H9 (cell line): ENCODE results near the gene NEURL1B. TPM values are rescaled to one million over a fixed set of nuclear protein-coding genes. Genes with fewer than 3 reads are reported as not detected.

Experiments used
- DNase-seq: peaks from one replicate; pipeline ENCODE4 v3.0.0-alpha.2; 2017
- H2AFZ ChIP-seq: one replicate; pipeline ENCODE4 v1.6.1; 2013; ENCODE audit warnings: mild to moderate bottlenecking, low read length, control low read depth, moderate library complexity
- H2AK5ac ChIP-seq: 2 replicates; pipeline ENCODE4 v1.6.1; 2013; ENCODE audit warnings: low read length, control low read depth, mixed read lengths; ENCODE audit not compliant: insufficient read length
- H2BK120ac ChIP-seq: one replicate; pipeline ENCODE4 v1.6.1; 2013; ENCODE audit warnings: low read depth, mild to moderate bottlenecking, low read length, control low read depth, inconsistent platforms; ENCODE audit not compliant: poor library complexity, severe bottlenecking
- H2BK12ac ChIP-seq: 2 replicates; pipeline ENCODE4 v1.6.1; 2013; ENCODE audit warnings: low read length, control low read depth, mixed read lengths, low read depth; ENCODE audit not compliant: insufficient read length
- H2BK15ac ChIP-seq: 2 replicates; pipeline ENCODE4 v1.6.1; 2013; ENCODE audit warnings: low read depth, low read length, control low read depth
- H2BK20ac ChIP-seq: one replicate; pipeline ENCODE4 v1.6.1; 2013; ENCODE audit warnings: low read depth, mild to moderate bottlenecking, low read length, control low read depth, inconsistent platforms; ENCODE audit not compliant: poor library complexity, severe bottlenecking
- H2BK5ac ChIP-seq: 2 replicates; pipeline ENCODE4 v1.6.1; 2013; ENCODE audit warnings: low read length, control low read depth, mixed read lengths; ENCODE audit not compliant: insufficient read length
- H3K14ac ChIP-seq: 2 replicates; pipeline ENCODE4 v1.6.1; 2013; ENCODE audit warnings: low read length, control low read depth; ENCODE audit not compliant: insufficient read depth
- H3K18ac ChIP-seq: 2 replicates; pipeline ENCODE4 v1.6.1; 2013; ENCODE audit warnings: low read depth, mild to moderate bottlenecking, mixed read lengths, low read length, control low read depth; ENCODE audit not compliant: insufficient read length
- H3K23ac ChIP-seq: 2 replicates; pipeline ENCODE4 v1.6.1; 2013; ENCODE audit warnings: low read length, control low read depth, mixed read lengths, low read depth; ENCODE audit not compliant: insufficient read length
- H3K23me2 ChIP-seq: 2 replicates; pipeline ENCODE4 v1.6.1; 2013; ENCODE audit warnings: low read depth, mild to moderate bottlenecking, mixed read lengths, low read length, control low read depth; ENCODE audit not compliant: insufficient read length, poor library complexity, severe bottlenecking
- H3K27ac ChIP-seq: 2 replicates; pipeline ENCODE4 v1.5.1; 2013; ENCODE audit warnings: low read length, control low read depth, mixed read lengths, low read depth; ENCODE audit not compliant: insufficient read length
- H3K27me3 ChIP-seq: 2 replicates; pipeline ENCODE4 v1.6.1; 2013; ENCODE audit warnings: low read length, control low read depth, inconsistent platforms; ENCODE audit not compliant: insufficient read depth
- H3K4ac ChIP-seq: 2 replicates; pipeline ENCODE4 v1.6.1; 2013; ENCODE audit warnings: low read depth, mild to moderate bottlenecking, control low read depth, inconsistent platforms, low read length, moderate library complexity
- H3K4me1 ChIP-seq: 2 replicates; pipeline ENCODE4 v1.6.1; 2013; ENCODE audit warnings: low read length, control low read depth, inconsistent platforms; ENCODE audit not compliant: insufficient read depth
- H3K4me2 ChIP-seq: 2 replicates; pipeline ENCODE4 v1.6.1; 2013; ENCODE audit warnings: low read length, control low read depth, mixed read lengths; ENCODE audit not compliant: insufficient read length, insufficient read depth
- H3K56ac ChIP-seq: 2 replicates; pipeline ENCODE4 v1.6.1; 2013; ENCODE audit warnings: low read depth, mild to moderate bottlenecking, mixed read lengths, low read length, control low read depth; ENCODE audit not compliant: insufficient read length
- H3K79me1 ChIP-seq: 2 replicates; pipeline ENCODE4 v1.6.1; 2013; ENCODE audit warnings: low read depth, mild to moderate bottlenecking, moderate library complexity, low read length, control low read depth, inconsistent platforms; ENCODE audit not compliant: insufficient read depth, poor library complexity, severe bottlenecking
- H3K79me2 ChIP-seq: 2 replicates; pipeline ENCODE4 v1.6.1; 2013; ENCODE audit warnings: low read length, control low read depth, inconsistent platforms; ENCODE audit not compliant: insufficient read depth
- H3K9ac ChIP-seq: 2 replicates; pipeline ENCODE4 v1.6.1; 2013; ENCODE audit warnings: low read length, control low read depth, mixed read lengths; ENCODE audit not compliant: insufficient read length; ENCODE audit errors: extremely low read depth
- H3K9me3 ChIP-seq: one replicate; pipeline ENCODE4 v1.6.1; 2013; ENCODE audit warnings: low read depth, low read length, inconsistent platforms; ENCODE audit not compliant: control insufficient read depth
- H3T11ph ChIP-seq: one replicate; pipeline ENCODE4 v1.6.1; 2013; ENCODE audit warnings: mild to moderate bottlenecking, low read length, control low read depth, inconsistent platforms
- H4K20me1 ChIP-seq: one replicate; pipeline ENCODE4 v1.6.1; 2013; ENCODE audit not compliant: control insufficient read depth, insufficient read length, insufficient read depth
- H4K5ac ChIP-seq: 2 replicates; pipeline ENCODE4 v1.6.1; 2013; ENCODE audit warnings: low read depth, mild to moderate bottlenecking, mixed read lengths, low read length, control low read depth; ENCODE audit not compliant: insufficient read length
- H4K8ac ChIP-seq: replicated peaks from 2 replicates; pipeline ENCODE4 v1.6.1; 2013; ENCODE audit warnings: low read length, control low read depth, mixed read lengths, low read depth; ENCODE audit not compliant: insufficient read length
- H4K91ac ChIP-seq: 2 replicates; pipeline ENCODE4 v1.6.1; 2013; ENCODE audit warnings: low read depth, mild to moderate bottlenecking, moderate library complexity, mixed read lengths, low read length, control low read depth; ENCODE audit not compliant: insufficient read length
- H3K27ac Mint-ChIP-seq, 3 experiments: 2 replicates in 2 of 3; 3 replicates in 1 of 3; pipeline ENCODE4 v1.8.0; 2020 to 2021; ENCODE audit warnings: mixed read lengths in 3 of 3, mild to moderate bottlenecking in 1 of 3, moderate library complexity in 1 of 3
- H3K27me3 Mint-ChIP-seq: 2 replicates; pipeline ENCODE4 v1.8.0; 2021; ENCODE audit warnings: low read depth, mild to moderate bottlenecking, moderate library complexity, mixed read lengths
- H3K36me3 Mint-ChIP-seq, 3 experiments: 2 replicates in 2 of 3; 3 replicates in 1 of 3; pipeline ENCODE4 v1.8.0; 2020 to 2021; ENCODE audit warnings: low read depth in 3 of 3, mixed read lengths in 3 of 3; ENCODE audit not compliant: insufficient read depth in 1 of 3
- H3K4me1 Mint-ChIP-seq, 2 experiments: 2 replicates each; pipeline ENCODE4 v1.8.0; 2020; ENCODE audit warnings: mixed read lengths in 2 of 2
- H3K4me3 Mint-ChIP-seq, 2 experiments: 2 replicates in 1 of 2; 3 replicates in 1 of 2; pipeline ENCODE4 v1.8.0; 2020 to 2021; ENCODE audit warnings: mild to moderate bottlenecking in 2 of 2, mixed read lengths in 2 of 2, moderate library complexity in 1 of 2
- H3K9me3 Mint-ChIP-seq, 2 experiments: 2 replicates in 1 of 2; 3 replicates in 1 of 2; pipeline ENCODE4 v1.8.0; 2020; ENCODE audit warnings: mild to moderate bottlenecking in 2 of 2, mixed read lengths in 2 of 2, moderate library complexity in 1 of 2
- CTCF ChIP-seq: fragments of 200-600 bp; sonication (generic); conservative IDR thresholded peaks from 3 replicates; pipeline ENCODE4 v1.8.0; 2021; ENCODE audit warnings: antibody characterized with exemption, mild to moderate bottlenecking
- WGBS: extraction: QIAGEN DNeasy Blood & Tissue Kit; methylation state at CpG from one replicate; pipeline ENCODE4 v1.1.7; 2013; ENCODE audit warnings: missing lambda C conversion rate, low lambda C conversion rate, mixed read lengths; ENCODE audit not compliant: insufficient read length; ENCODE audit errors: extremely low coverage; 5-methylcytosine and 5-hydroxymethylcytosine counted together
- total RNA-seq: library from RNA; stranded (reverse); gene quantifications from 2 replicates; pipeline ENCODE4 v1.2.1, GENCODE V29; 2021

NEURL1B gene
- total RNA-seq, 1 experiment from 2014 or later = 3.6 TPM

- H4K20me1 ChIP-seq = no peaks in the 10 kb centered on the region
- no peak overlapping the region for H2BK20ac ChIP-seq
- H3K23ac ChIP-seq = no peak overlapping the region
- no peak overlapping the region for H3K4me3 Mint-ChIP-seq
- no peak overlapping the region for H4K8ac ChIP-seq
- H3K9me3 ChIP-seq = no peaks in the 10 kb centered on the region
- no peaks in the 10 kb centered on the region for H3K9me3 Mint-ChIP-seq
- no peak overlapping the region for H2BK5ac ChIP-seq
- H3K23me2 ChIP-seq = no peaks in the 10 kb centered on the region
- H2BK15ac ChIP-seq = no peak overlapping the region
- no peak overlapping the region for H4K5ac ChIP-seq
- H3K4me1 ChIP-seq = no peaks in the 10 kb centered on the region
- no peak overlapping the region for H4K91ac ChIP-seq
- no peak overlapping the region for H2AK5ac ChIP-seq
- H3K18ac ChIP-seq = no peak overlapping the region
- DNase-seq = no peak
- H2BK12ac ChIP-seq = no peak overlapping the region
- peaks cover 2 to 17% (median 2%) of the 10 kb centered on the region in 3 experiments; a peak in 2 of 7 replicates for H3K36me3 Mint-ChIP-seq
- H3K56ac ChIP-seq = no peak overlapping the region
- no CpG with 5 or more reads among the region's 4 CpGs for WGBS
- H3K79me2 ChIP-seq = no peaks in the 10 kb centered on the region
- H3K27me3 ChIP-seq = no peaks in the 10 kb centered on the region; the same call in 1 of the 2 replicates
- H3K79me1 ChIP-seq = no peaks in the 10 kb centered on the region
- H3K27me3 Mint-ChIP-seq = peaks cover 21% of the 10 kb centered on the region
- no peak for TF ChIP-seq CTCF
- H3K4me2 ChIP-seq = no peak overlapping the region
- peaks cover 4 to 13% of the 10 kb centered on the region in 2 experiments for H3K4me1 Mint-ChIP-seq
- H3K27ac ChIP-seq = no peak overlapping the region
- no peak overlapping the region for H3T11ph ChIP-seq
- H3K27ac Mint-ChIP-seq = no peak overlapping the region; a peak in 1 of 7 replicates
- H2AFZ ChIP-seq = no peak overlapping the region
- H3K14ac ChIP-seq = no peak overlapping the region
- H3K4ac ChIP-seq = no peak overlapping the region
- no peak overlapping the region for H2BK120ac ChIP-seq
- H3K9ac ChIP-seq = no peak overlapping the region
Measured at GRCh38 chr5:172687940-172688339, 46.9 kb downstream of the NEURL1B start.
